Transverse colon (tissue), 4 donors: ENCODE results near the gene RGPD8. TPM values are rescaled to one million over a fixed set of nuclear protein-coding genes. Genes with fewer than 3 reads are reported as not detected.

Source experiments
- DNase-seq: peaks from one replicate; pipeline ENCODE4 v3.0.0-alpha.2; 2019
- H3K27ac ChIP-seq, 4 donors: fragments of 200-600 bp; sonication (generic); 2 replicates each; pipeline ENCODE4 v1.5.1; 2016 to 2018; ENCODE audit warnings: inconsistent platforms in 4 of 4
- H3K27me3 ChIP-seq: fragments of 200-600 bp; sonication (generic); 2 replicates; pipeline ENCODE4 v1.5.1; 2017; ENCODE audit warnings: inconsistent platforms
- H3K36me3 ChIP-seq, 4 donors: fragments of 200-600 bp; sonication (generic); 2 replicates each; pipeline ENCODE4 v1.5.1; 2017 to 2019; ENCODE audit warnings: inconsistent platforms in 4 of 4
- H3K4me1 ChIP-seq, 4 donors: fragments of 200-600 bp; sonication (generic); 2 replicates each; pipeline ENCODE4 v1.5.1; 2017 to 2020; ENCODE audit warnings: inconsistent platforms in 4 of 4
- H3K4me3 ChIP-seq, 4 donors: fragments of 200-600 bp; sonication (generic); 1 replicate in 1 of 4; 2 replicates in 3 of 4; pipeline versions ENCODE4 v1.5.1 to v1.6.1; 2017 to 2019; ENCODE audit warnings: inconsistent platforms in 4 of 4
- H3K9me3 ChIP-seq, 2 donors: fragments of 200-600 bp; sonication (generic); 2 replicates each; pipeline ENCODE4 v1.5.1; 2017 to 2019; ENCODE audit warnings: inconsistent platforms in 2 of 2
- EP300 ChIP-seq: sonication (generic); formaldehyde crosslinking; IDR thresholded peaks from one replicate; pipeline ENCODE4 v1.6.1; 2017; ENCODE audit warnings: antibody characterized with exemption, low read depth
- POLR2A ChIP-seq: fragments of 450-650 bp; IDR thresholded peaks from one replicate; pipeline ENCODE4 v1.6.1; 2016; ENCODE audit warnings: antibody characterized with exemption, mild to moderate bottlenecking, moderate library complexity
- POLR2AphosphoS5 ChIP-seq, 3 donors: sonication (generic); formaldehyde crosslinking; IDR thresholded peaks; one replicate each; pipeline ENCODE4 v1.6.1; 2016; ENCODE audit warnings: antibody characterized with exemption in 3 of 3
- whole genome bisulfite sequencing, 2 donors: methylation state at CpG; one replicate each; pipeline ENCODE4 v1.1.5; 2018; ENCODE audit warnings: low coverage in 1 of 2; 5-methylcytosine and 5-hydroxymethylcytosine counted together
- in situ Hi-C, 4 donors: fragments of 200-750 bp; cut with MboI; loops; one replicate each; pipeline versions ENCODE4 v1.15.0 to v1.15.1; 2017; ENCODE audit warnings: low sequenced_read_pairs in 3 of 4, low pct_ligation_motif_present in 1 of 4, low pct_unique_long_range_greater_than_20kb in 1 of 4
- intact Hi-C: fragments of 100-400 bp; cut with DNase I; formaldehyde crosslinking; loops from one replicate; pipeline ENCODE4 v1.15.1; 2023; ENCODE audit warnings: low total_unique reads
- small RNA-seq, 4 donors: library from RNA; depleted of rRNA; stranded (forward); fragments of <200 nt; gene quantifications; one replicate each; pipeline ENCODE3, GENCODE V24; 2016
- total RNA-seq, 4 donors: library from RNA; depleted of rRNA; stranded (reverse); fragments of >200 nt; gene quantifications; one replicate each; pipeline ENCODE4 v1.1.0, GENCODE V29; 2016
- TF ChIP-seq, protein P1 (sequence below), 5 experiments: fragments of 200-600 bp in 3 of 5; fragments of 450-650 bp in 2 of 5; sonication (generic) in 3 of 5; IDR thresholded peaks; 1 replicate in 2 of 5; 2 replicates in 3 of 5; pipeline ENCODE4 v1.5.1; 2016 to 2017; ENCODE audit warnings: antibody characterized with exemption in 5 of 5, inconsistent platforms in 3 of 5, mild to moderate bottlenecking in 2 of 5, moderate library complexity in 1 of 5

Gene RGPD8
- total RNA-seq, 4 donors from 2014 or later = 8.0 to 32.4 (median 14.6) TPM

DNA sequence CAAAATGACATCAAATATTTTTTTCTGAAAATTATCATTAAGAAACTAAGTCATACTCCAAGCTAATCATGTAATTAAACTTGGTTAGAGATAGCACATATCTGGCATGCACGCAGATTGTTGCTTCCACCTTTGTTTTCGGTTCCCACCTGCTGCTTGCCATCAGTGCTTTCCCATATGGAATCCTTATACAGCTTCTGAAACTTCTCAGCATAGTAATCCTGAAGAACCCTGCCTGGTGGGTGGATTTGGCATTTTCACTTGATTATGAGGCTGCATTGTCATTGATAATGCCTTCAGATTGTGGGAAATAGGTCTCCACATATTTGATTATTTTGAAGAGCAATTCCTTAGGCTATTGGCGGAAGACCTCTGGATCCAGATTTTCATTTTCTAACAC is 110.5 kb downstream of the RGPD8 start:
- in situ Hi-C loops (no loop called here), intact Hi-C loops (no loop called here)
- DNase-seq = no peak
- Histone ChIP-seq H3K4me3 (no peak overlapping the region), H3K27me3 (no peaks in the 10 kb centered on the region), H3K9me3 (no peaks in the 10 kb centered on the region), H3K36me3 (peaks cover 0 to 25% (median under 1%) of the 10 kb centered on the region in 4 donors), H3K27ac (no peak overlapping the region), H3K4me1 (no peaks in the 10 kb centered on the region)
- 95 to 100% methylated on average over 3 of the region's 3 CpGs for WGBS, 2 donors
- TF ChIP-seq, protein P1, sequence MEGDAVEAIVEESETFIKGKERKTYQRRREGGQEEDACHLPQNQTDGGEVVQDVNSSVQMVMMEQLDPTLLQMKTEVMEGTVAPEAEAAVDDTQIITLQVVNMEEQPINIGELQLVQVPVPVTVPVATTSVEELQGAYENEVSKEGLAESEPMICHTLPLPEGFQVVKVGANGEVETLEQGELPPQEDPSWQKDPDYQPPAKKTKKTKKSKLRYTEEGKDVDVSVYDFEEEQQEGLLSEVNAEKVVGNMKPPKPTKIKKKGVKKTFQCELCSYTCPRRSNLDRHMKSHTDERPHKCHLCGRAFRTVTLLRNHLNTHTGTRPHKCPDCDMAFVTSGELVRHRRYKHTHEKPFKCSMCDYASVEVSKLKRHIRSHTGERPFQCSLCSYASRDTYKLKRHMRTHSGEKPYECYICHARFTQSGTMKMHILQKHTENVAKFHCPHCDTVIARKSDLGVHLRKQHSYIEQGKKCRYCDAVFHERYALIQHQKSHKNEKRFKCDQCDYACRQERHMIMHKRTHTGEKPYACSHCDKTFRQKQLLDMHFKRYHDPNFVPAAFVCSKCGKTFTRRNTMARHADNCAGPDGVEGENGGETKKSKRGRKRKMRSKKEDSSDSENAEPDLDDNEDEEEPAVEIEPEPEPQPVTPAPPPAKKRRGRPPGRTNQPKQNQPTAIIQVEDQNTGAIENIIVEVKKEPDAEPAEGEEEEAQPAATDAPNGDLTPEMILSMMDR (IDR thresholded peaks at IDR 0.05) = no peak
- no peak for TF ChIP-seq POLR2AphosphoS5 (IDR thresholded peaks at IDR 0.05)
- TF ChIP-seq POLR2A = no peak
- TF ChIP-seq EP300 = no peak

DNA sequence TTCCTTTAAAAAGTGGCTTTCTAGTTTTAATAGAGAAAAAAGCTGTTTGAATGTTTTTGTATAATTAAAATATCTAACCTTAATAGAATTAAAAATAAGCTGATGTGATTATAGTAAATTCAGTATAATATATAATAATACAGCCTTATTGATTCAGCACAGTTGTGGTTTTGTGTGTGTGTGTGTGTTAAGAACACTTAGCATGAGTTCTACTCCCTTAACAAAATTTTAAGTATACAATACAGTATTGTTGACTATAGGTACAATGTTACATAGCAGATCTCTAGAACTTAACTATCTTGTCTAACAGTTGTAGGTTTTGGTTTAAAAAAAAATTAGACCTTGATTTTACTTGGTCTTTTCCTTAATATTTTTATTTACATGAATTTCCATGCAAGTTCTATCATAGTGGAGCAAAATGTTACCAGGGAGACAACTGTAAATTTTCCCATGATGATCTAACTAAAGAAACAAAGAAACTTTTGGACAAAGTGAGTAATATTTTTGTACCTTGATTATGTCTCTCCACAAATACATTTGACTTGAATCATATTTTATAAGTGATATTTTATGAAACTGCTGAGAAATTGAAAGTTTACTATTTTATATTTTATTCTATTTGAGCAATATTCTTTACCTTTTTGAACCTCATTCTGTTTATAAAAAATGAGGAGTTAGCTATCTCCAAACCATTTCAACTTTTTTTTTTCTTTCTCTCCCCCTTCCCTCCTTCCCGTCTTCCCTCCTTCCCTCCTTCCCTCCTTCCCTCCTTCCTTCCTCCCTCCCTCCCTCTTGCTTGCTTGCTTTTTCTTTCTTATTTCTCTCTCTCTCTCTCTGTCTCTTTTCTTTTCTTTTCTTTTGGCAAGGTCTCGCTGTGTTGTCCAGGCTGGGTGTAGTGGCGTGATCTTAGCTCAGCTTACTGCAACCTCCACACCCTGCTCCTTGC is 111.8 kb downstream of the RGPD8 start:
- DNase-seq = no peak
- no peak for TF ChIP-seq POLR2A
- TF ChIP-seq EP300 = no peak
- TF ChIP-seq, protein P1 (IDR thresholded peaks at IDR 0.05) = no peak
- in situ Hi-C loops = no loop called here

More for the DNA sequence above, 111.8 kb downstream of the RGPD8 start:
- Histone ChIP-seq H3K4me1 (no peaks in the 10 kb centered on the region), H3K9me3 (no peaks in the 10 kb centered on the region), H3K36me3 (peaks cover 0 to 19% (median 0%) of the 10 kb centered on the region in 4 donors), H3K4me3 (no peak overlapping the region), H3K27me3 (no peaks in the 10 kb centered on the region), H3K27ac (no peak overlapping the region)
- 98% methylated on average over 3 of the region's 3 CpGs; no CpG with 5 or more reads in 1 of the 2 donors for WGBS, 2 donors
- intact Hi-C loops = no loop called here

Small RNA genes lying within 50 kb of the gene (small RNA-seq; reads per million reads assigned to genes)
- gene AC115115.1 = 0 reads per million in 4 donors

Other genes starting within 250 kb of the RGPD8 start
- 10 to 100 TPM in 2 of 4 donors, 1 to 10 TPM in 2; 1.6 to 83.2 (median 12.1) TPM for gene ZC3H8, start 178.6 kb downstream of the RGPD8 start, total RNA-seq
- gene ZC3H6, start 158.0 kb downstream of the RGPD8 start, total RNA-seq = 10 to 100 TPM in 1 of 4 donors, 1 to 10 TPM in 3; 2.8 to 13.0 (median 8.5) TPM
- gene TTL, start 48.5 kb upstream of the RGPD8 start, total RNA-seq = 10 to 100 TPM in 3 of 4 donors, 1 to 10 TPM in 1; 7.9 to 61.3 (median 16.6) TPM
- gene POLR1B, start 108.8 kb upstream of the RGPD8 start, total RNA-seq = 10 to 100 TPM in 3 of 4 donors, 1 to 10 TPM in 1; 6.0 to 24.1 (median 14.8) TPM
- gene CHCHD5, start 151.0 kb upstream of the RGPD8 start, total RNA-seq = 10 to 100 TPM; 11.1 to 23.0 (median 17.1) TPM
- gene SLC20A1, start 212.3 kb upstream of the RGPD8 start, total RNA-seq = 100 to 1,000 TPM in 3 of 4 donors, 1 to 10 TPM in 1; 9.4 to 173 (median 148) TPM